ENCODE data around the gene DNLZ. TPM values are rescaled to one million over a fixed set of nuclear protein-coding genes. Genes with fewer than 3 reads are reported as not detected.

The DNLZ gene
- total RNA-seq, 1 experiment from 2014 or later = 9.1 TPM

- ChIA-PET CTCF (no interaction called here), POLR2A (ENCODE audit: unreplicated experiment) (no interaction called here)
- TF ChIP-seq EZH2 (IDR thresholded peaks at IDR 0.05; ENCODE audit: low read depth) (no peak), CTCF (conservative IDR thresholded peaks at IDR 0.05) (no peak)
- Histone ChIP-seq H3K9me2 (ENCODE audit: insufficient read depth) (no peaks in the 10 kb centered on the region), H3K4me3 (no peak overlapping the region), H3K27ac (no peak overlapping the region), H2AFZ (no peak overlapping the region), H3K79me2 (ENCODE audit: low read depth) (no peaks in the 10 kb centered on the region), H3K4me2 (no peak overlapping the region), H3K36me3 (ENCODE audit: low read depth) (no peaks in the 10 kb centered on the region), H3F3A (ENCODE audit: insufficient read depth, low read depth) (no peaks in the 10 kb centered on the region), H3K4me1 (replicated peaks; ENCODE audit: insufficient read depth) (no peaks in the 10 kb centered on the region), H4K20me1 (ENCODE audit: insufficient read depth) (no peaks in the 10 kb centered on the region), H3K9me3 (ENCODE audit: insufficient read depth, low read depth) (no peaks in the 10 kb centered on the region), H3K27me3 (ENCODE audit: insufficient read depth, low read depth) (peaks cover 7% of the 10 kb centered on the region; the same call in 1 of the 2 replicates)
- BruUV-seq (replicated peaks) = no TSS peak
- DNase-seq = no peak
- intact Hi-C loops (cut with micrococcal nuclease; ENCODE audit: unreplicated experiment) = loop anchor here (10.0 kb wide), 1 partner anchor 318 kb away; no protein-coding TSS in a partner anchor
Observed at GRCh38 chr9:136316896-136317676, 46.5 kb downstream of the DNLZ start.

- BruUV-seq (replicated peaks) = no TSS peak
Observed at GRCh38 chr9:136316271-136316751, 47.2 kb downstream of the DNLZ start.

GRCh38 chr9:136314944-136315343, 48.6 kb downstream of the DNLZ start:
- no peak for TF ChIP-seq EZH2 (IDR thresholded peaks at IDR 0.05; ENCODE audit: low read depth)
- TF ChIP-seq CTCF (conservative IDR thresholded peaks at IDR 0.05) = no peak
- Histone ChIP-seq H3K79me2 (ENCODE audit: low read depth) (no peaks in the 10 kb centered on the region), H3F3A (ENCODE audit: insufficient read depth, low read depth) (peaks cover 2% of the 10 kb centered on the region; the same call in 1 of the 2 replicates), H2AFZ (no peak overlapping the region), H3K4me3 (no peak overlapping the region), H3K36me3 (ENCODE audit: low read depth) (no peaks in the 10 kb centered on the region), H3K27ac (no peak overlapping the region), H4K20me1 (ENCODE audit: insufficient read depth) (no peaks in the 10 kb centered on the region), H3K27me3 (ENCODE audit: insufficient read depth, low read depth) (peaks cover 7% of the 10 kb centered on the region; the same call in 1 of the 2 replicates), H3K4me1 (replicated peaks; ENCODE audit: insufficient read depth) (peaks cover 10% of the 10 kb centered on the region), H3K9me3 (ENCODE audit: insufficient read depth, low read depth) (no peaks in the 10 kb centered on the region), H3K4me2 (no peak overlapping the region), H3K9me2 (ENCODE audit: insufficient read depth) (no peaks in the 10 kb centered on the region)
- no TSS peak for BruUV-seq (replicated peaks)
- DNase-seq = no peak
- POLR2A ChIA-PET (ENCODE audit: unreplicated experiment) = no interaction called here
- CTCF ChIA-PET = interaction anchor here (0.6 kb wide), 1 partner anchor 9 kb away, joined by 6 read pairs; no protein-coding TSS in a partner anchor
- intact Hi-C loops (cut with micrococcal nuclease; ENCODE audit: unreplicated experiment) = loop anchor here (5.0 to 10.0 kb wide), 2 partner anchors 57 to 320 kb away; partner anchors contain the start of gene CARD9

More at GRCh38 chr9:136316271-136316751, 47.2 kb downstream of the DNLZ start:
- POLR2A ChIA-PET (ENCODE audit: unreplicated experiment) = no interaction called here
- no peak for DNase-seq
- Histone ChIP-seq H3K27me3 (ENCODE audit: insufficient read depth, low read depth) (peaks cover 7% of the 10 kb centered on the region; the same call in 1 of the 2 replicates), H3K79me2 (ENCODE audit: low read depth) (no peaks in the 10 kb centered on the region), H3K9me2 (ENCODE audit: insufficient read depth) (no peaks in the 10 kb centered on the region), H3K4me3 (no peak overlapping the region), H3K4me1 (replicated peaks; ENCODE audit: insufficient read depth) (peaks cover 7% of the 10 kb centered on the region), H4K20me1 (ENCODE audit: insufficient read depth) (no peaks in the 10 kb centered on the region), H3K27ac (no peak overlapping the region), H3K36me3 (ENCODE audit: low read depth) (no peaks in the 10 kb centered on the region), H3K9me3 (ENCODE audit: insufficient read depth, low read depth) (no peaks in the 10 kb centered on the region), H2AFZ (no peak overlapping the region), H3F3A (ENCODE audit: insufficient read depth, low read depth) (no peaks in the 10 kb centered on the region), H3K4me2 (no peak overlapping the region)
- intact Hi-C loops (cut with micrococcal nuclease; ENCODE audit: unreplicated experiment) = loop anchor here (10.0 kb wide), 1 partner anchor 318 kb away; no protein-coding TSS in a partner anchor
- TF ChIP-seq CTCF (conservative IDR thresholded peaks at IDR 0.05) = no peak
- TF ChIP-seq EZH2 (IDR thresholded peaks at IDR 0.05; ENCODE audit: low read depth) = no peak
- CTCF ChIA-PET = no interaction called here
